Trophoblast cell (in vitro differentiated cells and primary cell): ENCODE data around the gene TOPORS.
A peak's percentile ranks its signal among the peaks of the same experiment; 100 is the strongest.

ENCODE experiments used
- DNase-seq, 2 donors: peaks; one replicate each; pipeline ENCODE4 v3.0.0-alpha.2; 2016
- H2AFZ ChIP-seq: 2 replicates; pipeline ENCODE4 v1.6.1; 2013; ENCODE audit warnings: low read length, moderate library complexity, mild to moderate bottlenecking; ENCODE audit not compliant: insufficient read depth, poor library complexity
- H2AK5ac ChIP-seq: 2 replicates; pipeline ENCODE4 v1.6.1; 2013; ENCODE audit warnings: mild to moderate bottlenecking, low read length
- H2BK120ac ChIP-seq: 2 replicates; pipeline ENCODE4 v1.6.1; 2013; ENCODE audit warnings: low read length, mild to moderate bottlenecking, moderate library complexity; ENCODE audit not compliant: insufficient read depth, poor library complexity
- H2BK12ac ChIP-seq: 2 replicates; pipeline ENCODE4 v1.6.1; 2013; ENCODE audit warnings: mild to moderate bottlenecking, low read length, moderate library complexity
- H2BK5ac ChIP-seq: 2 replicates; pipeline ENCODE4 v1.6.1; 2013; ENCODE audit warnings: low read length, low read depth, moderate library complexity, mild to moderate bottlenecking; ENCODE audit not compliant: poor library complexity
- H3K14ac ChIP-seq: 2 replicates; pipeline ENCODE4 v1.6.1; 2013; ENCODE audit warnings: mild to moderate bottlenecking, low read length
- H3K18ac ChIP-seq: 2 replicates; pipeline ENCODE4 v1.6.1; 2013; ENCODE audit warnings: mild to moderate bottlenecking, low read length
- H3K23ac ChIP-seq: 2 replicates; pipeline ENCODE4 v1.6.1; 2013; ENCODE audit warnings: low read length
- H3K27ac ChIP-seq: 2 replicates; pipeline ENCODE4 v1.5.1; 2013; ENCODE audit warnings: low read depth, mild to moderate bottlenecking, inconsistent platforms, low read length, moderate library complexity
- H3K27me3 ChIP-seq: 2 replicates; pipeline ENCODE4 v1.6.1; 2013; ENCODE audit warnings: inconsistent platforms, mild to moderate bottlenecking, low read length, moderate library complexity; ENCODE audit not compliant: insufficient read depth
- H3K36me3 ChIP-seq, 2 experiments: 1 replicate in 1 of 2; 2 replicates in 1 of 2; pipeline ENCODE4 v1.6.1; 2013; ENCODE audit warnings: low read length in 2 of 2, mild to moderate bottlenecking in 2 of 2, moderate library complexity in 1 of 2; ENCODE audit not compliant: insufficient read depth in 2 of 2, control insufficient read depth in 1 of 2
- H3K4ac ChIP-seq: 2 replicates; pipeline ENCODE4 v1.6.1; 2013; ENCODE audit warnings: low read depth, mild to moderate bottlenecking, low read length, moderate library complexity
- H3K4me1 ChIP-seq, 2 experiments: 1 replicate in 1 of 2; 2 replicates in 1 of 2; pipeline ENCODE4 v1.6.1; 2013; ENCODE audit warnings: low read length in 2 of 2, mild to moderate bottlenecking in 2 of 2, moderate library complexity in 1 of 2; ENCODE audit not compliant: insufficient read depth in 2 of 2, control insufficient read depth in 1 of 2
- H3K4me2 ChIP-seq: 2 replicates; pipeline ENCODE4 v1.6.1; 2013; ENCODE audit warnings: inconsistent platforms, mild to moderate bottlenecking, low read length, moderate library complexity
- H3K4me3 ChIP-seq: 2 replicates; pipeline ENCODE4 v1.5.1; 2013; ENCODE audit warnings: mild to moderate bottlenecking, low read depth, low read length, inconsistent platforms
- H3K79me1 ChIP-seq: one replicate; pipeline ENCODE4 v1.6.1; 2013; ENCODE audit warnings: low read length
- H3K79me2 ChIP-seq: 2 replicates; pipeline ENCODE4 v1.6.1; 2013; ENCODE audit warnings: low read length, mild to moderate bottlenecking; ENCODE audit not compliant: control insufficient read depth, insufficient read depth, poor library complexity
- H3K9ac ChIP-seq: 2 replicates; pipeline ENCODE4 v1.6.1; 2013; ENCODE audit warnings: mild to moderate bottlenecking, low read length
- H3K9me3 ChIP-seq: 2 replicates; pipeline ENCODE4 v1.6.1; 2013; ENCODE audit warnings: low read depth, mild to moderate bottlenecking, control low read depth, inconsistent platforms, low read length; ENCODE audit not compliant: insufficient read depth
- H4K12ac ChIP-seq: 2 replicates; pipeline ENCODE4 v1.6.1; 2013; ENCODE audit warnings: low read depth, mild to moderate bottlenecking, low read length, moderate library complexity
- H4K8ac ChIP-seq: 2 replicates; pipeline ENCODE4 v1.6.1; 2013; ENCODE audit warnings: low read depth, mild to moderate bottlenecking, low read length, moderate library complexity
- H4K91ac ChIP-seq: one replicate; pipeline ENCODE4 v1.6.1; 2013; ENCODE audit warnings: low read depth, mild to moderate bottlenecking, low read length, moderate library complexity
- WGBS: extraction: QIAGEN DNeasy Blood & Tissue Kit; methylation state at CpG from one replicate; pipeline ENCODE4 v1.1.7; 2013; ENCODE audit warnings: missing lambda C conversion rate; ENCODE audit not compliant: insufficient read length, insufficient coverage; ENCODE audit errors: extremely low coverage; 5-methylcytosine and 5-hydroxymethylcytosine counted together

The TOPORS gene

DNA sequence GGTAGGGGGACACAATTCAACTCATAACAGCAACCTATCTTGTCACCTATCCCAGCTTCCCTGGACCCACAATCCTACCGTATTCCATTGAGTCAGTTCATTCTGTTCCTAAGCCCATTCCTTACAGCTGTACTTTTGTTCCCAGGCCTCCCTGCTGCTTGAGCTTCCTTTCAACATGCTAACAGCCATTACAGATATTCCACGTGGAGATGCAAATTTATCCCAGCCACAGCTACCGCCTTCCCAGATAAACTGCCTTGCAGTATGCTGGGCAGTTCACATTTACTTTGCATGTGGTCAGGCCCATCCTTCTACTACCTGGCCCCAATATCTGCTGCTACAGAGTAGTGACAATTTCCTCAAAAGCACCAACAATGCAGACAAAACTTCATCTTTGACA, 49.4 kb downstream of the TOPORS start:
- Histone ChIP-seq H3K4me3 (no peak overlapping the region), H3K14ac (no peak overlapping the region), H2BK5ac (no peak overlapping the region), H2AK5ac (no peak overlapping the region), H3K9ac (no peak overlapping the region), H4K8ac (no peak overlapping the region), H3K4me2 (no peak overlapping the region), H3K79me1 (no peaks in the 10 kb centered on the region), H4K12ac (no peak overlapping the region), H2BK12ac (no peak overlapping the region), H2BK120ac (no peak overlapping the region), H3K36me3 (peaks cover 0 to 2% of the 10 kb centered on the region in 2 experiments), H3K18ac (no peak overlapping the region), H3K27ac (no peak overlapping the region), H3K9me3 (peaks cover 2% of the 10 kb centered on the region), H4K91ac (no peak overlapping the region), H3K23ac (no peak overlapping the region), H3K4ac (no peak overlapping the region), H3K79me2 (no peaks in the 10 kb centered on the region), H2AFZ (peak overlapping the region; percentile 33), H3K4me1 (no peaks in the 10 kb centered on the region), H3K27me3 (no peaks in the 10 kb centered on the region)
- WGBS = no CpG with 5 or more reads among the region's 3 CpGs
- DNase-seq = no peak

GRCh38 chr9:32502464-32502863, 49.9 kb downstream of the TOPORS start:
- H4K8ac ChIP-seq = no peak overlapping the region
- no peak overlapping the region for H3K27ac ChIP-seq
- no peak overlapping the region for H3K4ac ChIP-seq
- H3K79me2 ChIP-seq = no peaks in the 10 kb centered on the region
- no CpG with 5 or more reads among the region's 4 CpGs for WGBS
- peak; percentile 81 to 89 for DNase-seq
- H3K4me2 ChIP-seq = no peak overlapping the region
- H3K79me1 ChIP-seq = no peaks in the 10 kb centered on the region
- H3K9me3 ChIP-seq = peaks cover 2% of the 10 kb centered on the region
- H2AFZ ChIP-seq = no peak overlapping the region
- H4K91ac ChIP-seq = no peak overlapping the region
- H3K4me3 ChIP-seq = no peak overlapping the region
- H4K12ac ChIP-seq = no peak overlapping the region
- H2BK120ac ChIP-seq = no peak overlapping the region
- no peak overlapping the region for H3K18ac ChIP-seq
- no peak overlapping the region for H3K9ac ChIP-seq
- H2BK12ac ChIP-seq = no peak overlapping the region
- H2AK5ac ChIP-seq = no peak overlapping the region
- peaks cover 0 to 2% of the 10 kb centered on the region in 2 experiments for H3K36me3 ChIP-seq
- no peaks in the 10 kb centered on the region for H3K27me3 ChIP-seq
- H3K23ac ChIP-seq = no peak overlapping the region
- no peaks in the 10 kb centered on the region for H3K4me1 ChIP-seq
- H2BK5ac ChIP-seq = no peak overlapping the region
- H3K14ac ChIP-seq = no peak overlapping the region

GRCh38 chr9:32501868-32502267, 50.5 kb downstream of the TOPORS start:
- H3K79me1 ChIP-seq = no peaks in the 10 kb centered on the region
- no peak overlapping the region for H4K12ac ChIP-seq
- H3K18ac ChIP-seq = no peak overlapping the region
- H2AFZ ChIP-seq = no peak overlapping the region
- no peak overlapping the region for H3K4me2 ChIP-seq
- WGBS = no CpG with 5 or more reads among the region's 1 CpG
- no peaks in the 10 kb centered on the region for H3K79me2 ChIP-seq
- H3K4ac ChIP-seq = no peak overlapping the region
- H3K14ac ChIP-seq = no peak overlapping the region
- H4K8ac ChIP-seq = no peak overlapping the region
- no peak for DNase-seq
- H3K27me3 ChIP-seq = no peaks in the 10 kb centered on the region
- H2BK12ac ChIP-seq = no peak overlapping the region
- peaks cover 2% of the 10 kb centered on the region for H3K9me3 ChIP-seq
- H3K23ac ChIP-seq = no peak overlapping the region
- H3K27ac ChIP-seq = no peak overlapping the region
- H2BK5ac ChIP-seq = no peak overlapping the region
- no peak overlapping the region for H2AK5ac ChIP-seq
- H3K36me3 ChIP-seq = peaks cover 0 to 2% of the 10 kb centered on the region in 2 experiments
- H3K4me3 ChIP-seq = no peak overlapping the region
- H2BK120ac ChIP-seq = no peak overlapping the region
- H3K9ac ChIP-seq = no peak overlapping the region
- H4K91ac ChIP-seq = no peak overlapping the region
- H3K4me1 ChIP-seq = no peaks in the 10 kb centered on the region

- H3K79me1 ChIP-seq = no peaks in the 10 kb centered on the region
- H3K36me3 ChIP-seq = peaks cover 0 to 2% of the 10 kb centered on the region in 2 experiments
- no peaks in the 10 kb centered on the region for H3K4me1 ChIP-seq
- H4K91ac ChIP-seq = no peak overlapping the region
- no peak overlapping the region for H2AFZ ChIP-seq
- no peak overlapping the region for H3K27ac ChIP-seq
- no peak overlapping the region for H2BK120ac ChIP-seq
- H2BK12ac ChIP-seq = no peak overlapping the region
- no peak overlapping the region for H4K12ac ChIP-seq
- H3K18ac ChIP-seq = no peak overlapping the region
- no peak overlapping the region for H3K9ac ChIP-seq
- H3K4ac ChIP-seq = no peak overlapping the region
- no peak overlapping the region for H3K23ac ChIP-seq
- no peaks in the 10 kb centered on the region for H3K79me2 ChIP-seq
- H3K27me3 ChIP-seq = no peaks in the 10 kb centered on the region
- no peak overlapping the region for H4K8ac ChIP-seq
- no peak overlapping the region for H3K4me2 ChIP-seq
- no peak overlapping the region for H2AK5ac ChIP-seq
- H3K14ac ChIP-seq = no peak overlapping the region
- H3K4me3 ChIP-seq = no peak overlapping the region
- H3K9me3 ChIP-seq = peaks cover 2% of the 10 kb centered on the region
- H2BK5ac ChIP-seq = no peak overlapping the region
- no peak for DNase-seq
- no CpG with 5 or more reads among the region's 2 CpGs for WGBS
Observed at GRCh38 chr9:32500768-32501167, 51.6 kb downstream of the TOPORS start.
